ENCODE data around the gene HOXB9. TPM values are rescaled to one million over a fixed set of nuclear protein-coding genes. Genes with fewer than 3 reads are reported as not detected.

HOXB9 gene
- total and polyA plus RNA-seq, 9 of the 15 experiments (the other 6 are each of a cell fraction or from before 2014, with no cell fraction given), result 3.1 to 196 (median 77.6) TPM

DNA sequence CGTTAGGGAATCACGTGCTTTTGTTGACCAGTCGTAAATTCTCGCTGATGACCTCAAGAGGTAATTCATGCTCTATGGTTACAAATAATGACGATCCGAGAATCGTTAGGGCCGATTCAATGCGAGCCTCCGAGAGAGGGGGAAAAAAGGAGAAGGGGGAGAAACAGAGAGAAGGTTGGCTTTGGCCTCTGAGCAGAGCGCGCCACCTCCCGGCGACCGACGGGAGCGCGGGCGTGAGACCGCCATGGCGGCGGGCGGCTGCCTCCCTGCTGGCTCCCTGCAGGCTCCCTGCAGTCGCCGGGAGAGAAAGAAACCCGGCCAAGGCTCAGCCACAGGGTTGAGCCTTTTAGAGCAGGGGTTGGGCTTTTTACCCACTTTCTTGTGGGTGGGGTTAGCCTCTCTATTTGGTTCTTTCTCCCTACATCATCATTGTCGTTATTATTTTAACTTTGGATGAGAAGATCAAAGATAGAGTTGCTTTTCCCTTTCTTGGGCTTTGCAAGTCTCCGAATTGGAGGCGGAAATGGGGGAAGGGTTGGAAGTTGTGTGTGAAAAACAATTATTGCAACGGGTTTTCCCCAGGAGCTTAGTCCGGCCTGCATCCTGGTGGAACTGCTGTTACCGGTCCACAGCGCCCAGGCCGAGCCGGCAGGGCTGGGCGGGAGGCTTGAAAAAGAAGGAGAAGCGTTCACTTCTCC, 32.2 kb downstream of the HOXB9 start (continued):
- TF ChIP-seq LEF1 (IDR thresholded peaks at IDR 0.05) (no peak), FOXJ3 (CRISPR knock-in tag; IDR thresholded peaks at IDR 0.05) (no peak), ZNF696 (CRISPR knock-in tag; conservative IDR thresholded peaks at IDR 0.05) (no peak), TARDBP (IDR thresholded peaks at IDR 0.05) (no peak), ZNF197 (CRISPR knock-in tag; IDR thresholded peaks at IDR 0.05; ENCODE audit: low read depth) (no peak), MED1 (CRISPR knock-in tag; IDR thresholded peaks at IDR 0.05; ENCODE audit: borderline replicate concordance) (no peak), SMARCB1 (IDR thresholded peaks at IDR 0.05; ENCODE audit: insufficient read length, low read depth) (no peak), SRSF1 (IDR thresholded peaks at IDR 0.05; ENCODE audit: low read depth, low read length) (no peak), THRA (IDR thresholded peaks at IDR 0.05) (no peak), ZFP30 (CRISPR knock-in tag; IDR thresholded peaks at IDR 0.05; ENCODE audit: borderline replicate concordance) (no peak), KLF10 (CRISPR knock-in tag; IDR thresholded peaks at IDR 0.05) (no peak), ZNF212 (CRISPR knock-in tag; IDR thresholded peaks at IDR 0.05) (no peak), CSDE1 (IDR thresholded peaks at IDR 0.05) (no peak), ELF2 (CRISPR knock-in tag; IDR thresholded peaks at IDR 0.05) (no peak), HIVEP1 (CRISPR knock-in tag; IDR thresholded peaks at IDR 0.05) (no peak), EHMT2 (IDR thresholded peaks at IDR 0.05) (no peak), SP1 (CRISPR knock-in tag; IDR thresholded peaks at IDR 0.05) (no peak), NCOA2 (IDR thresholded peaks at IDR 0.05; ENCODE audit: partially characterized antibody in 2 of 2) (no peak), MAFG (tag; conservative IDR thresholded peaks at IDR 0.05) (no peak)
- TF ChIP-seq, protein P1, sequence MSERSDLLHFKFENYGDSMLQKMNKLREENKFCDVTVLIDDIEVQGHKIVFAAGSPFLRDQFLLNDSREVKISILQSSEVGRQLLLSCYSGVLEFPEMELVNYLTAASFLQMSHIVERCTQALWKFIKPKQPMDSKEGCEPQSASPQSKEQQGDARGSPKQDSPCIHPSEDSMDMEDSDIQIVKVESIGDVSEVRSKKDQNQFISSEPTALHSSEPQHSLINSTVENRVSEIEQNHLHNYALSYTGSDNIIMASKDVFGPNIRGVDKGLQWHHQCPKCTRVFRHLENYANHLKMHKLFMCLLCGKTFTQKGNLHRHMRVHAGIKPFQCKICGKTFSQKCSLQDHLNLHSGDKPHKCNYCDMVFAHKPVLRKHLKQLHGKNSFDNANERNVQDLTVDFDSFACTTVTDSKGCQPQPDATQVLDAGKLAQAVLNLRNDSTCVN (CRISPR knock-in tag; IDR thresholded peaks at IDR 0.05), result no peak
- TF ChIP-seq, protein P2, sequence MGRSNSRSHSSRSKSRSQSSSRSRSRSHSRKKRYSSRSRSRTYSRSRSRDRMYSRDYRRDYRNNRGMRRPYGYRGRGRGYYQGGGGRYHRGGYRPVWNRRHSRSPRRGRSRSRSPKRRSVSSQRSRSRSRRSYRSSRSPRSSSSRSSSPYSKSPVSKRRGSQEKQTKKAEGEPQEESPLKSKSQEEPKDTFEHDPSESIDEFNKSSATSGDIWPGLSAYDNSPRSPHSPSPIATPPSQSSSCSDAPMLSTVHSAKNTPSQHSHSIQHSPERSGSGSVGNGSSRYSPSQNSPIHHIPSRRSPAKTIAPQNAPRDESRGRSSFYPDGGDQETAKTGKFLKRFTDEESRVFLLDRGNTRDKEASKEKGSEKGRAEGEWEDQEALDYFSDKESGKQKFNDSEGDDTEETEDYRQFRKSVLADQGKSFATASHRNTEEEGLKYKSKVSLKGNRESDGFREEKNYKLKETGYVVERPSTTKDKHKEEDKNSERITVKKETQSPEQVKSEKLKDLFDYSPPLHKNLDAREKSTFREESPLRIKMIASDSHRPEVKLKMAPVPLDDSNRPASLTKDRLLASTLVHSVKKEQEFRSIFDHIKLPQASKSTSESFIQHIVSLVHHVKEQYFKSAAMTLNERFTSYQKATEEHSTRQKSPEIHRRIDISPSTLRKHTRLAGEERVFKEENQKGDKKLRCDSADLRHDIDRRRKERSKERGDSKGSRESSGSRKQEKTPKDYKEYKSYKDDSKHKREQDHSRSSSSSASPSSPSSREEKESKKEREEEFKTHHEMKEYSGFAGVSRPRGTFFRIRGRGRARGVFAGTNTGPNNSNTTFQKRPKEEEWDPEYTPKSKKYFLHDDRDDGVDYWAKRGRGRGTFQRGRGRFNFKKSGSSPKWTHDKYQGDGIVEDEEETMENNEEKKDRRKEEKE (IDR thresholded peaks at IDR 0.05; ENCODE audit: borderline replicate concordance in 1 of 2, control insufficient read depth in 1 of 2, low read depth in 2 of 2, low read length in 1 of 2), result no peak

Measured in K562 (cell line).